ENCODE results near the gene SUPT6H. TPM values are rescaled to one million over a fixed set of nuclear protein-coding genes. Genes with fewer than 3 reads are reported as not detected.
A peak's percentile ranks its signal among the peaks of the same experiment; 100 is the strongest.

Gene SUPT6H
- total and polyA plus RNA-seq, 2 donors (not counting 1 experiment from before 2014, with no cell fraction given) = 35.8 to 110 TPM

DNA sequence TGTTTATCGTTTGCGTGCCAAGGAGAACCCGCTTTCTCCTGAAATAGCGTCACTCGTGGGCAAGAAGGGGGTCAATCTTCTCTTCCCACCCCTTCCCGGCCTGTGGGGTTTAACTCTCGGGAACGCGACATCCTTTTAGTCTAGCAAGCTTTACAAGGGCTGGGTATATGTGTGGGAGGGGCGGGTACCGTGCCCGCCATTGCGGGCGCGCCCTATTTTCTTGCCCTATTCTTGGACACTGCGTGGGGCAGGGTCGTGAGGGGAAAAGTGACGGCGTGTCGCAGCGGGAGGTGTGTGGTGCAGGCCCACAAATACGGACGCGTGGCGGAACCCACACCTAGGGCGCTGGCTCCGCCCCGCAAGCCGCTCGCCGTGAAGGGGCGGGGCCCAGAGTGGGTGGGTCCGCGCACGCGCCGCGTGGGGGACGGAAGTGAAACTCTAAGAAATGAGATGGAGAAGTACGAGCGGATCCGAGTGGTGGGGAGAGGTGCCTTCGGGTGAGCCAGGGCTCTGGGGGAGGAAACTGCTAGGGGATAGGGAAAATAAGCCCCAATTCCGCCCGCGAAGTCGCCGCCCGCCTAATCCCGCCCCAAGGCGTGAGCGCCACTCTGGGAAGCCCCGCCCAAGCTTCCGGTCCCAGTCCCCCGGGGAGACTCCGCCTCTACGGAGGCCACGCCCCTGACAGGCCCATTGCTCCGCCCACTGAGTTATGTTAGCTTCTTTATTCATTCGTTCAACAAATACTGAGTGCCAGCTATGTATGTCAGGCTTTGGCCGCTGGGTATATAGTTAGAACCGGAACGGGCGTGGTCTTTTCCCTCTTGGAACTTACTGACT lies 66.6 kb downstream of the SUPT6H start, which contains the start of gene NEK8:
Gene NEK8, plus strand, starts transcription at position 425 of the 837 bp plus-strand sequence. Its CDS starts 26 bp downstream, at position 451.
- H3K9me3 ChIP-seq (ENCODE audit: control extremely low read depth in 1 of 3, control insufficient read depth in 2 of 3, insufficient read depth in 1 of 3, low read length in 2 of 3) = no peaks in the 10 kb centered on the region
- ATAC-seq (ENCODE audit: low read depth) = peak; percentile 52
- Mint-ChIP-seq H3K27me3 (no peaks in the 10 kb centered on the region), H3K27ac (peak within 1 kb of the TSS; percentile 100), H3K4me1 (peaks cover 58% of the 10 kb centered on the region), H3K4me3 (peak within 1 kb of the TSS; percentile 98), H3K9me3 (ENCODE audit: insufficient read depth) (no peaks in the 10 kb centered on the region)
- no peaks in the 10 kb centered on the region for H3K27me3 ChIP-seq (replicated peaks in 1 of 4; ENCODE audit: control extremely low read depth in 1 of 4, control insufficient read depth in 3 of 4, insufficient read depth in 4 of 4, low read length in 3 of 4)
- H3K36me3 ChIP-seq (replicated peaks in 1 of 2; ENCODE audit: control extremely low read depth in 1 of 2, control insufficient read depth in 1 of 2, extremely low read depth in 1 of 2, insufficient read depth in 2 of 2, low read length in 1 of 2) = peaks cover 0 to 11% of the 10 kb centered on the region in 2 experiments
- TF ChIP-seq, protein P1, sequence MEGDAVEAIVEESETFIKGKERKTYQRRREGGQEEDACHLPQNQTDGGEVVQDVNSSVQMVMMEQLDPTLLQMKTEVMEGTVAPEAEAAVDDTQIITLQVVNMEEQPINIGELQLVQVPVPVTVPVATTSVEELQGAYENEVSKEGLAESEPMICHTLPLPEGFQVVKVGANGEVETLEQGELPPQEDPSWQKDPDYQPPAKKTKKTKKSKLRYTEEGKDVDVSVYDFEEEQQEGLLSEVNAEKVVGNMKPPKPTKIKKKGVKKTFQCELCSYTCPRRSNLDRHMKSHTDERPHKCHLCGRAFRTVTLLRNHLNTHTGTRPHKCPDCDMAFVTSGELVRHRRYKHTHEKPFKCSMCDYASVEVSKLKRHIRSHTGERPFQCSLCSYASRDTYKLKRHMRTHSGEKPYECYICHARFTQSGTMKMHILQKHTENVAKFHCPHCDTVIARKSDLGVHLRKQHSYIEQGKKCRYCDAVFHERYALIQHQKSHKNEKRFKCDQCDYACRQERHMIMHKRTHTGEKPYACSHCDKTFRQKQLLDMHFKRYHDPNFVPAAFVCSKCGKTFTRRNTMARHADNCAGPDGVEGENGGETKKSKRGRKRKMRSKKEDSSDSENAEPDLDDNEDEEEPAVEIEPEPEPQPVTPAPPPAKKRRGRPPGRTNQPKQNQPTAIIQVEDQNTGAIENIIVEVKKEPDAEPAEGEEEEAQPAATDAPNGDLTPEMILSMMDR (IDR thresholded peaks at IDR 0.05) = no peak
- TF ChIP-seq EZH2 (IDR thresholded peaks at IDR 0.05; ENCODE audit: borderline replicate concordance, insufficient read depth, low read depth, low read length, poor library complexity, severe bottlenecking) = no peak
- peaks cover 29% of the 10 kb centered on the region for H3K79me2 ChIP-seq (ENCODE audit: control insufficient read depth, insufficient read depth, low read length)
- H3K9ac ChIP-seq (ENCODE audit: low read length) = peak within 1 kb of the TSS; percentile 81
- intact Hi-C loops (cut with micrococcal nuclease) = loop anchor here (1.0 to 2.0 kb wide), 6 partner anchors 9 to 223 kb away; partner anchors contain the start of genes FLOT2, PHF12 and RPL23A
- H3K4me3 ChIP-seq (ENCODE audit: control extremely low read depth in 1 of 5, extremely low read depth in 1 of 5, insufficient read depth in 1 of 5, low read depth in 2 of 5, low read length in 4 of 5) = peak within 1 kb of the TSS; percentile 37 to 77 (median 66)
- H3K4me2 ChIP-seq (replicated peaks; ENCODE audit: low read depth, low read length, poor library complexity, severe bottlenecking) = peak within 1 kb of the TSS; percentile 99
- H2AFZ ChIP-seq (ENCODE audit: insufficient read depth, low read depth, low read length, poor library complexity, severe bottlenecking) = peak within 1 kb of the TSS; percentile 51
- DNase-seq = peak; percentile 99
- CTCF ChIA-PET = interaction anchor here (0.9 to 15.9 kb wide), 13 partner anchors 12 to 224 kb away, joined by 3 to 1020 read pairs (median 27); partner anchors contain the start of genes DHRS13, FAM222B, FLOT2 and PHF12
- H4K20me1 ChIP-seq (ENCODE audit: control insufficient read depth, insufficient read depth, low read length, poor library complexity, severe bottlenecking) = peaks cover 21% of the 10 kb centered on the region
- peaks cover 34 to 52% of the 10 kb centered on the region in 2 donors for H3K4me1 ChIP-seq (ENCODE audit: control insufficient read depth in 2 of 2, insufficient read depth in 2 of 2, low read length in 2 of 2)
- peak within 1 kb of the TSS; percentile 90 to 97 for H3K27ac ChIP-seq (ENCODE audit: low read length in 2 of 2)
- POLR2A ChIA-PET = interaction anchor here (0.5 to 13.3 kb wide), 11 partner anchors 9 to 393 kb away, joined by 3 to 511 read pairs (median 9); partner anchors contain the start of genes BLTP2, FLOT2, IFT20 and PHF12
- WGBS (ENCODE audit: insufficient coverage) = 1% methylated on average over 53 of the region's 64 CpGs
